Activated CD4-positive, alpha-beta memory T cell treated with anti-CD3 and anti-CD28 coated beads, Interleukin-2, amount 10 ng/mL, durations not matched to agents 7 days and 5 days (primary cell): ENCODE measurements around the gene GLE1. TPM values are rescaled to one million over a fixed set of nuclear protein-coding genes. Genes with fewer than 3 reads are reported as not detected.
A peak's percentile ranks its signal among the peaks of the same experiment; 100 is the strongest.
"Not testable (repeated sequence)": the region's sequence is repeated elsewhere in the genome, so short reads cannot be mapped to it uniquely, and the experiment has no call there.

ENCODE experiments used
- CTCF ChIA-PET: fragments of 350-600 bp; sonication (Branson Sonifier 250); formaldehyde crosslinking; loops from one replicate; lab custom pipeline; 2021; ENCODE audit warnings: antibody characterized with exemption, inconsistent platforms; lab: Charles Lee
- POLR2A ChIA-PET: fragments of 350-600 bp; sonication (Branson Sonifier 250); formaldehyde crosslinking; loops from one replicate; lab custom pipeline; 2021; ENCODE audit warnings: antibody characterized with exemption; lab: Charles Lee
- DNase-seq: peaks from one replicate; pipeline ENCODE4 v3.0.0-alpha.2; 2020
- H3K27ac Mint-ChIP-seq: one replicate; pipeline ENCODE4 v1.8.0; 2021; ENCODE audit warnings: mild to moderate bottlenecking, mixed read lengths
- H3K27me3 Mint-ChIP-seq: one replicate; pipeline ENCODE4 v1.8.0; 2021; ENCODE audit warnings: mixed read lengths
- H3K36me3 Mint-ChIP-seq: one replicate; pipeline ENCODE4 v1.8.0; 2021; ENCODE audit warnings: low read depth, mixed read lengths
- H3K4me1 Mint-ChIP-seq: one replicate; pipeline ENCODE4 v1.8.0; 2021; ENCODE audit warnings: mixed read lengths
- H3K4me3 Mint-ChIP-seq: one replicate; pipeline ENCODE4 v1.8.0; 2021; ENCODE audit warnings: mild to moderate bottlenecking, mixed read lengths
- H3K9me3 Mint-ChIP-seq: one replicate; pipeline ENCODE4 v1.8.0; 2021; ENCODE audit warnings: mixed read lengths
- total RNA-seq, 2 experiments: library from RNA; stranded (reverse); gene quantifications; one replicate each; pipeline ENCODE4 v1.2.3, GENCODE V29; 2021

The GLE1 gene
- total RNA-seq, 2 experiments from 2014 or later, result 50.3 to 50.7 TPM

DNA sequence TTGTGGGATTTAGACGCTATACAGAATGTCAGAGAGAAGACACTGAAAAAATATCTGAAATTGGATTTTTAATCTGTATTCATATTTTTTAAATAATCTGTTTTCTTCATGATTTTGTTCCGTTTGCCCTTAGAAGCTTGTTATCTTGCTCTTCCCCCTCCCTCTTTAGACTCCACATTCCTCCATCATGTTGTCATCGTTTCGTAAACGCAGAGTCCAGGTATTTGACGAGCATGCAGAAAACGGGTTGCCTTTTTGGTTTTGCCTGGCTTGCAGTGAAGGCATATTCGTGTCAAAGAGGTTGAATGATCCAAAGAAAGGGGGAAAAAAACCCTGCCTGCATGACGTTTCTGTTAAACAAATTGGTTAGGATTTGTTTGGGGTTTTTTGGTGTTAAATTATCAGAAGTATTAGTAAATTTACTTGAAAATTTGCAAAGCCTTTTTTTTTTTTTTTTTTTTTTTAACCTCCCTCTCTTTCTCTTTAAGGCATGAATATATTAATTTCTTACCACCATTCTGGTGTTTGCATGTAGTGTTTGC, 50.7 kb downstream of the GLE1 start:
- H3K9me3 Mint-ChIP-seq, result no peaks in the 10 kb centered on the region
- peaks cover 16% of the 10 kb centered on the region for H3K36me3 Mint-ChIP-seq
- ChIA-PET CTCF (interaction anchor here (1.0 kb wide), 1 partner anchor 114 kb away, joined by 3 read pairs; no protein-coding TSS in a partner anchor), POLR2A (interaction anchor here (0.6 to 6.3 kb wide), 3 partner anchors 9 to 50 kb away, joined by 3 to 89 read pairs (median 3); partner anchors contain the start of gene GLE1)
- DNase-seq, result no peak
- peaks cover 32% of the 10 kb centered on the region for H3K4me1 Mint-ChIP-seq
- no peak overlapping the region for H3K4me3 Mint-ChIP-seq
- no peaks in the 10 kb centered on the region for H3K27me3 Mint-ChIP-seq
- H3K27ac Mint-ChIP-seq, result no peak overlapping the region

DNA sequence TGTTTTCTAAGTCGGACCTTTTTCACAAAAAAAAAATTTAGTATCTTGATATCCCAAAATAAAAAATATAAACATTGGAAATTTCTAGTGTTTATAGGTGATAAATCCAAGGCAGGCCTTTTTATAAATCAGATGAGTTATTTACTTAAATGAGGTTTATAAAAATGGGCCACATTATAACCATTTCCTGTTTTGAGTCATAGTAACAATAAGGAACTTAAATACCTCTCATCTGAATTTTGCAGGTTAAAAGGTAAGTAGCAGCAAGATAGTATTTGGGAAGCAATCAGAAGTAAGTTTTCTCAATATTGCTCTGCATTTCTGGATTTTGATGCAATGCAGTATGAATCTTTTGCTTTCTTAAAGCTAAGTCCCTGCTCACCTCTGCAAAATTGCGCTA, 51.8 kb downstream of the GLE1 start:
- Mint-ChIP-seq H3K27ac (no peak overlapping the region), H3K4me1 (peaks cover 23% of the 10 kb centered on the region), H3K27me3 (no peaks in the 10 kb centered on the region), H3K9me3 (no peaks in the 10 kb centered on the region), H3K36me3 (peaks cover 16% of the 10 kb centered on the region), H3K4me3 (no peak overlapping the region)
- CTCF ChIA-PET, result no interaction called here
- POLR2A ChIA-PET, result interaction anchor here (0.6 to 1.5 kb wide), 5 partner anchors 19 to 205 kb away, joined by 3 to 4 read pairs (median 3); partner anchors contain the start of gene GLE1
- DNase-seq, result no peak

DNA sequence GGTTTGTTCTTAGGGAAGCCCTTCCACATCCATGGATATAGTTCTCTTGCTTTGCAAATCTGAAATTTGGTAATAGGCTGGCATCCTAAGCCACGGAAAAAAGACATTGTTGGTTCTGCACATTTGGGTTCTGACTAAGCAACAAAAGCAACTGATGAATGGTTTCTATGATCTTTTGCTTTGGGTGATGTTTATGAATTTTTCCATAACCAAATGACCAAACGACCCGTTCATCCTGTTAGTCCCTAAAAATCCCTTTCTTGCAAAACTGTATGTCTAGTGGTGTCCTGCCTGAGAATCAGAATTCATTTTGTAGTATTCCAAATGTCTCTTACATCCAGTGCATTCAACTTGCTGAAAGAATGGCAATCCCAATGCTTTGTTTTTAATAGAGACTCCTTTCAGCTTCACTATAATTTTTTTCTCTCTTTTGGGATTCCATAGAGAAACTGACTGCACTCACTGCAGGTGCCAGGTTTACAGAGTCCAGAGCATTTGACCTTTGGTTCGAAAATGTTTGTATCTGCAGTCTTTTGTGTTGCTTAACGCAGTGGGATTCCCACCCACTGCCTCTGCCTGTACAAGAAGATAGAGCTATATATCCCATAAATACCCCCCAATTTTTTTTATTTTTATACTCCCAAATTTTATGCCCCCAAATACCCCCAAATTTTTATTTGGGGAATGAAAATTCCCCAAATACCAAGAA, 52.6 kb downstream of the GLE1 start:
- Mint-ChIP-seq H3K9me3 (no peaks in the 10 kb centered on the region), H3K27ac (peak overlapping the region; percentile 18), H3K4me3 (no peak overlapping the region), H3K36me3 (peaks cover 16% of the 10 kb centered on the region), H3K4me1 (peaks cover 18% of the 10 kb centered on the region), H3K27me3 (no peaks in the 10 kb centered on the region)
- DNase-seq, result no peak
- CTCF ChIA-PET, result no interaction called here
- POLR2A ChIA-PET, result interaction anchor here (0.9 to 1.5 kb wide), 4 partner anchors 19 to 92 kb away, joined by 3 to 4 read pairs (median 3); partner anchors contain the start of gene GLE1

DNA sequence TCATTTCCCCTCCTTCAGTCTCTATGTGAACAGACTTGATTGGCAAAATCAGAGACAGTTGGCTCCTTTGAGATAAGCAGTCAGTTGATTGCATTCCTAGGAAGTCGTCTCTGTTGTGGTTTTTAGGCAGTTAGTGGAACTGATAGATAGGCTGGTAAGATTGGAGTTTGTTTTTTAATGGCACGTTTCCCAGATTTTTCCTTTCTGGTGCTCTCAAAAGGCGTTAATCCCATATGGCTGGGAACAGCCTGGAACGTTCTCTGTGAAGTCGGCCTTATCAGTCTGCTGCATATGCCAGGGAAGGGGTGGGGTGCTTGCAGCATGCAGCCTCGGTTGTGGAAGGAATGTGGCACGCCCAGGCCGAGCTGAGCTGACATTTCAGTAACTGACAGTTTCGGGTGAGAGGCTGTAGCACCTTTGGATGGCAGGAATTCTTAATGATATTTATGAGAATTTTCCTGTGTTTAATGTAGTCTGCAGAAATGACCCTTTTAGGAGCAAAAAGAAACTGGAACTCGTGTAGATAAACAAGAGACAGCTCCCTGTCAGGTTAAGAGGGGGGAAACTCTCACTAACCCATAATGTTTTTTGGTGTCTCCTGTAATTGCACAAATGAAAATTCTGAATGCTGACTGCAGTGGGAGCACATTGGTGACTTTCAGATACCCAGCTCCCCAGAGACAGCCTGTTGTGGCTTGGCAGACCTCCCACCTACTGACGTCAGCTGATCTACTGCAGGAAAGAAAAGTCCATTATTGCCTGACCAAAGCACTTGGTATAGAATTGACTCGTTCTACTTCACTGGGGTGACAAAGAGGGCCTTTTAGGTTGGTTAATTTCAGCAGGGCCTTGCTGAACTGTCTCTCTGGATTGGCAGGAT, 54.2 kb downstream of the GLE1 start:
- H3K4me3 Mint-ChIP-seq, result peak overlapping the region; percentile 36
- peaks cover 20% of the 10 kb centered on the region for H3K36me3 Mint-ChIP-seq
- DNase-seq, result peak; percentile 42
- no peaks in the 10 kb centered on the region for H3K9me3 Mint-ChIP-seq
- ChIA-PET CTCF (interaction anchor here (1.2 to 1.3 kb wide), 2 partner anchors 8 to 120 kb away, joined by 4 read pairs; no protein-coding TSS in a partner anchor), POLR2A (interaction anchor here (1.0 to 1.7 kb wide), 3 partner anchors 9 to 53 kb away, joined by 3 to 5 read pairs (median 4); no protein-coding TSS in a partner anchor)
- peaks cover 18% of the 10 kb centered on the region for H3K4me1 Mint-ChIP-seq
- H3K27me3 Mint-ChIP-seq, result no peaks in the 10 kb centered on the region
- H3K27ac Mint-ChIP-seq, result peak overlapping the region; percentile 70

DNA sequence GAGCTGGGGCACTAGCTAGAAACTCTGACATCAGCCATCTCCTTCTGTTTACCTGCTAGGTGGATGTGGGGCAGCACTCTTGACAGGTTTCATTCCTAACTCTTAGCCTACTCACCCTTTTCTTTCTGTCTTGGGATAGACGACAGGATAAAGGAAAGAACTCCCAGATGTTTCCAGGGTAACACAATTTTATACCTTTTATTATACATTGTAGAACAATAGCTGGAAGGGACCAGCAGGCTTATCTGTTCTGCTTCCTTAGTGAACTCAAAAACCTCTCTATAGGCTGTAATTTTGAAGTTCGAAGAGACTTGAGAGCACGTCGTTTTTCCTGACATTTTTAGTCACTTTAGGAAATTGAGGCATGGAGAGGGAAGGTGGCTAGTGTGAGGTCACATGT, 61.1 kb downstream of the GLE1 start:
- POLR2A ChIA-PET, result interaction anchor here (1.1 to 2.4 kb wide), 2 partner anchors 13 to 46 kb away, joined by 3 to 10 read pairs; partner anchors contain the start of gene SPTAN1
- no peak overlapping the region for H3K4me3 Mint-ChIP-seq
- no peak overlapping the region for H3K27ac Mint-ChIP-seq
- H3K9me3 Mint-ChIP-seq, result no peaks in the 10 kb centered on the region
- DNase-seq, result no peak
- H3K36me3 Mint-ChIP-seq, result peaks cover 49% of the 10 kb centered on the region
- H3K4me1 Mint-ChIP-seq, result peaks cover 8% of the 10 kb centered on the region
- CTCF ChIA-PET, result no interaction called here
- H3K27me3 Mint-ChIP-seq, result no peaks in the 10 kb centered on the region

DNA sequence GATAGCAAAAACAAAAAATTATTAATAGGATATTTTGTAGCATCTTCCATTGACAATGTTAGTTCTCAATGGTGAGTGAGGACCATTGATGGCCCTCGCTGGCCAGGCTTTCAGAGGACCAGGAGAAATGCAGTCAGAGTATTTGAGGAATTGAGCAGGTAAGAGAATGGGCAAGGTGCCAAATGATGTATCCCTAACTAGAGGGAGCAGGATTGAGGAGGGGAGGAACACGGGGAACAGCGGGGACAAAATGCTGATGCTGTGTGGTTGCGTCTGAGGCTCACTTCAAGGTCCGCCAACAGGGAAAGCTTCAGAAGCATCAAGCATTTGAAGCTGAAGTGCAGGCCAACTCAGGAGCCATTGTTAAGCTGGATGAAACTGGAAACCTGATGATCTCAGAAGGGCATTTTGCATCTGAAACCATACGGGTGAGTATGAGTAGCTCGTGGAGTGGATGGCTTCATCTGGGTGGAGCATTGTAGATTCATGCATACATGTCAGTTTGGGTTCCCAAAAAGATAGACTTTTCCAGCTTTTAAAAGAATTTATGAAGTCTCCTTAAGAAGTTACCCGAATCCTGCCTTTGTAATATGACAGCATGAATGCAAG, 64.1 kb downstream of the GLE1 start:
- DNase-seq, result no peak
- ChIA-PET CTCF (interaction anchor here (0.6 kb wide), 2 partner anchors 406 to 1213 kb away, joined by 3 read pairs; no protein-coding TSS in a partner anchor), POLR2A (interaction anchor here (0.9 kb wide), 1 partner anchor 12 kb away, joined by 3 read pairs; no protein-coding TSS in a partner anchor)
- peaks cover 11% of the 10 kb centered on the region for H3K4me1 Mint-ChIP-seq
- no peaks in the 10 kb centered on the region for H3K9me3 Mint-ChIP-seq
- no peak overlapping the region for H3K27ac Mint-ChIP-seq
- H3K4me3 Mint-ChIP-seq, result no peak overlapping the region
- peaks cover 62% of the 10 kb centered on the region for H3K36me3 Mint-ChIP-seq
- H3K27me3 Mint-ChIP-seq, result no peaks in the 10 kb centered on the region

DNA sequence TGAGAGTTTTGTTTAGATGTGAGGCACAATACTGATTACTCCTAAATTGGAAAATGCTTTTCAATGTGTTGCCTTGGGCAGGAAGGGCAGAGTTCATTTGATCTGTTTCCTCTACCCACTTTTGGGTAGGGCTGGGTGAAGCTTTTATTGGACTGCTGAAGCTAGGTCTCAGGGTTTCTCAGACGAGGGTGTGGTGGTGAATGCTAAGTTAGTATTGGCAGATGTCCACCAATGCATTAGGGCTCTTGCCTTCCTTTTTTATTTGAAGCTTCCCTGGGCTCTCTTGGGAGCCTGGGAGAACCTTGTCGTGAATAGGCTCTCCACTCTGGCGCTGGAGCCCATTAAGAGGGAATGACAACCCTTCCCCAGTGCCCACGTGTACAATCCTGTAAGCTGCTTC, 71.0 kb downstream of the GLE1 start:
- H3K27me3 Mint-ChIP-seq, result no peaks in the 10 kb centered on the region
- peaks cover 7% of the 10 kb centered on the region for H3K4me1 Mint-ChIP-seq
- DNase-seq, result no peak
- peak overlapping the region; percentile 10 for H3K27ac Mint-ChIP-seq
- CTCF ChIA-PET, result no interaction called here
- POLR2A ChIA-PET, result interaction anchor here (1.0 kb wide), 2 partner anchors 18 to 71 kb away, joined by 3 read pairs; partner anchors contain the start of gene GLE1
- peaks cover 78% of the 10 kb centered on the region for H3K36me3 Mint-ChIP-seq
- H3K9me3 Mint-ChIP-seq, result no peaks in the 10 kb centered on the region
- H3K4me3 Mint-ChIP-seq, result no peak overlapping the region

DNA sequence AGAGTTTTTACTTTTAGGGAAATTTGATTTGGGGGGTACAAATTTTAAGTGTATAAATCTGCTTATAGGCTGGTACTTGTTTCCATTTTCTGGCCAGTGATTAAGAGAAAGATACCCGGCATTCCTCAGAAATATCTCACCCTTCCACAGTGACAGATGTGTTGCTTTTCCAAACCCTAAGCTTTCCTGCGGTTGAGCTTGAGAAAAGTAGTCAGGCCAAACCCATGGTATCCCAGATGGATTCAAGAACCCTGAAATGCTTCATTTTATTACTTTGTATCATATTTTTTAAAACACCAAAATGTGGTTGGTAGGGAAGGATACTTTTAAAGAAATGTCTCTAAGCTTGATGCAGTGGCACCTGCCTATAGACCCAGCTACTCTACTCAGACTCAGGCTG, 71.4 kb downstream of the GLE1 start:
- ChIA-PET POLR2A (interaction anchor here (1.0 kb wide), 2 partner anchors 19 to 71 kb away, joined by 3 read pairs; partner anchors contain the start of gene GLE1), CTCF (no interaction called here)
- H3K9me3 Mint-ChIP-seq, result no peaks in the 10 kb centered on the region
- no peak overlapping the region for H3K27ac Mint-ChIP-seq
- no peaks in the 10 kb centered on the region for H3K27me3 Mint-ChIP-seq
- peaks cover 79% of the 10 kb centered on the region for H3K36me3 Mint-ChIP-seq
- no peak for DNase-seq
- peaks cover 7% of the 10 kb centered on the region for H3K4me1 Mint-ChIP-seq
- no peak overlapping the region for H3K4me3 Mint-ChIP-seq

DNA sequence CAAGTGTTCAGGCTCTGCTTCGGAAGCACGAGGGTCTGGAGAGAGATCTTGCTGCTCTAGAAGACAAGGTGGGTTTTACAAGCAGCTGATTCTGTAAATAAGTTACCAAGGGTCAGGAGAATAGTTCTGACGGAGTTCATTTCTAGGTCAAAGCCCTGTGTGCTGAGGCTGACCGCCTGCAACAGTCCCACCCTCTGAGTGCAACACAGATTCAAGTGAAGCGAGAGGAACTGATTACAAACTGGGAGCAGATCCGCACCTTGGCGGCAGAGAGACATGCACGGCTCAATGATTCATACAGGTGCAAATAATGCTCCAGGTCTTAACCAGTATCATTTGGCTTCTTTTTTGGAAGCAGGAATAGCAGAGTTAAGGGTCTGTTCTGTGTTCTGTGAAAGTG, 72.7 kb downstream of the GLE1 start:
- H3K4me1 Mint-ChIP-seq, result peaks cover 5% of the 10 kb centered on the region
- no peak overlapping the region for H3K27ac Mint-ChIP-seq
- no peaks in the 10 kb centered on the region for H3K27me3 Mint-ChIP-seq
- DNase-seq, result no peak
- POLR2A ChIA-PET, result interaction anchor here (1.1 kb wide), 1 partner anchor 24 kb away, joined by 3 read pairs; no protein-coding TSS in a partner anchor
- no peak overlapping the region for H3K4me3 Mint-ChIP-seq
- H3K36me3 Mint-ChIP-seq, result peaks cover 87% of the 10 kb centered on the region
- CTCF ChIA-PET, result interaction anchor here (0.6 kb wide), 2 partner anchors 68 to 530 kb away, joined by 5 to 7 read pairs; no protein-coding TSS in a partner anchor
- no peaks in the 10 kb centered on the region for H3K9me3 Mint-ChIP-seq

DNA sequence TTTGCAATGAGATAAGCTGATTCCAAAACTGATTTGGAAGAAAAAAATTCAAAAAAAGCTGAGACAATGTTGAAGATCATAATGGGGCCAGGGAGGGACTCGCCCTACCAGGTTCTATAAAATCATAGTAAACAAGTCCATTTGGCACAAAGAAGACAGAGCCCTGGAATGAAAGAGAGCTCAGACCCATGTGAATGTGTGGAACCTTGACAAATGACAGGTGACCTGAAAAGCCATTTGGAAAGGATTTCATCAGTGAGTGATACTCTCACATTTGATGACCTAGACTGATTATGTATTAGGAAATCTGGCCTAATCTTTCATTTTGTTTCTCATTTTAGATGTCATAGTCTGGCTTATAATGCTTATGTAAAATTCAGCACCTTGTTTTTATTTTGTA, 74.7 kb downstream of the GLE1 start:
- Mint-ChIP-seq H3K27me3 (no peaks in the 10 kb centered on the region), H3K27ac (no peak overlapping the region), H3K4me1 (peaks cover 2% of the 10 kb centered on the region), H3K36me3 (peaks cover 89% of the 10 kb centered on the region), H3K4me3 (no peak overlapping the region), H3K9me3 (no peaks in the 10 kb centered on the region)
- no peak for DNase-seq
- CTCF ChIA-PET, result interaction anchor here (1.2 kb wide), 1 partner anchor 239 kb away, joined by 3 read pairs; the partner anchor contains the start of gene ENDOG
- POLR2A ChIA-PET, result interaction anchor here (1.2 kb wide), 1 partner anchor 9 kb away, joined by 4 read pairs; no protein-coding TSS in a partner anchor

DNA sequence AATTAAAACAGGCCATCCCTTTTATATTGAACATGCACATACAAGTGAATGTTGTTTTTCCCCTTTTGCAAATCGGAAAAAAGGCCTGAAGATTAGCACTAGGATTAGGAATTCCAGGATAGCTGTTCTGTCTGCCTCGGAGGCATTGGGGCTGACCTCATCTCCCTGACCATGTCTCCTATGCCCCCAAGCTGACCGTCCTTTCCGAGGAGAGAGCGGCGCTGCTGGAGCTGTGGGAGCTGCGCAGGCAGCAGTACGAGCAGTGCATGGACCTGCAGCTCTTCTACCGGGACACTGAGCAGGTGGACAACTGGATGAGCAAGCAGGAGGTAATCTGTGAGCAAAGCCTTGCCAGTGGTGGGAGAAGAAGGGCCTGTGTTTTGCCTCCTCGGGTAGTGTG, 76.2 kb downstream of the GLE1 start:
- Mint-ChIP-seq H3K4me3 (no peak overlapping the region), H3K27ac (no peak overlapping the region), H3K9me3 (no peaks in the 10 kb centered on the region), H3K36me3 (peaks cover 90% of the 10 kb centered on the region), H3K4me1 (peaks cover 2% of the 10 kb centered on the region), H3K27me3 (no peaks in the 10 kb centered on the region)
- ChIA-PET CTCF (no interaction called here), POLR2A (interaction anchor here (1.1 to 1.5 kb wide), 3 partner anchors 12 to 28 kb away, joined by 3 to 4 read pairs (median 4); partner anchors contain the start of gene SPTAN1)
- no peak for DNase-seq

DNA sequence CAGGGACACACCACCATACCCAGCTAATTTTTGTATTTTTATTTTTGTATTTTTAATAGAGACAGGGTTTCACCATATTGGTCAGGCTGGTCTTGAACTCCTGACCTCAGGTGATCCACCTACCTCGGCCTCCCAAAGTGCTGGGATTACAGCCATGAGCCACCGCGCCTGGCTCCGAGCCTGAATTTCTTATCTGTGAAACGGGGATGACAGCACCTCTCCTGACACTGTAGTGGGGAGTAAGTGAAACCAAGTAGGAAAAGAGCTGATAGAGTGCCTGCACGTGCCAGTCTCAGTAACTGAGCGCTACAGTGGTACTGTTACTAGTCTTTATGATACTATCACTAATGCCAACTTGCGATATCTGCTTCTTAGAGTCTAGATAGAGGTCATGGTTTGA, 80.6 kb downstream of the GLE1 start:
- H3K27ac Mint-ChIP-seq, DNase-seq, CTCF ChIA-PET, H3K9me3 Mint-ChIP-seq, H3K27me3 Mint-ChIP-seq, H3K4me3 Mint-ChIP-seq: not testable (repeated sequence)
- POLR2A ChIA-PET, result interaction anchor here (2.2 kb wide), 1 partner anchor 33 kb away, joined by 6 read pairs; the partner anchor contains the start of gene SPTAN1
- peaks cover 18% of the 10 kb centered on the region for H3K4me1 Mint-ChIP-seq
- peaks cover 86% of the 10 kb centered on the region for H3K36me3 Mint-ChIP-seq
